A549 (cell line): ENCODE data around the gene STARD3NL. TPM values are rescaled to one million over a fixed set of nuclear protein-coding genes. Genes with fewer than 3 reads are reported as not detected.
A peak's percentile ranks its signal among the peaks of the same experiment; 100 is the strongest.

Experiments
- ATAC-seq, 2 experiments: fragments of 200-7000 bp in 1 of 2; fragments of >200 bp in 1 of 2; cut with Nextera tagmentation in 1 of 2; cut with Tn5 transposase in 1 of 2; 3 replicates each; pipeline versions ENCODE4 v1.8.0 to v1.9.1; 2018 to 2020; ENCODE audit warnings: mild to moderate bottlenecking in 1 of 2, moderate library complexity in 1 of 2
- CTCF ChIA-PET: fragments of 300-600 bp; sonication (Branson Sonifier 250); formaldehyde crosslinking; extraction: SDS; loops from one replicate; lab custom pipeline; 2021; ENCODE audit warnings: antibody characterized with exemption, inconsistent platforms; lab: Yijun Ruan, JAX
- POLR2A ChIA-PET: fragments of 350-600 bp; formaldehyde crosslinking; extraction: SDS; loops from one replicate; lab custom pipeline; 2021; ENCODE audit warnings: antibody characterized with exemption, inconsistent platforms; lab: Yijun Ruan, JAX
- DNase-seq, 2 experiments: peaks; one replicate each; pipeline versions ENCODE4 v3.0.0 to v3.0.0-alpha.2; 2011 to 2016; ENCODE audit warnings: low read depth in 1 of 2, low spot score in 1 of 2
- FAIRE-seq: peaks from 2 replicates; lab custom pipeline; 2011; peaks lifted over from hg19 to GRCh38; lab: Jason Lieb, UNC
- H3K27ac ChIP-seq, 2 experiments: fragments of >200 bp; sonication (Bioruptor Twin); formaldehyde crosslinking; 3 replicates each; pipeline ENCODE4 v1.5.1; 2016 to 2017
- H3K4me1 ChIP-seq: fragments of >200 bp; sonication (Bioruptor Twin); formaldehyde crosslinking; 3 replicates; pipeline ENCODE4 v1.6.1; 2016
- H3K4me2 ChIP-seq: fragments of >200 bp; sonication (Bioruptor Twin); formaldehyde crosslinking; 3 replicates; pipeline ENCODE4 v1.6.1; 2016
- H3K4me3 ChIP-seq: fragments of >200 bp; sonication (Bioruptor Twin); formaldehyde crosslinking; 3 replicates; pipeline ENCODE4 v1.5.1; 2016
- H3K9me3 ChIP-seq: fragments of >200 bp; sonication (Bioruptor Twin); formaldehyde crosslinking; 3 replicates; pipeline ENCODE4 v1.6.1; 2016
- ATOH8 ChIP-seq: fragments of 250-450 bp; sonication (Bioruptor Pico); IDR thresholded peaks from 2 replicates; pipeline ENCODE4 v1.5.0; 2020; ENCODE audit warnings: low read depth, mild to moderate bottlenecking, moderate library complexity
- BHLHE40 ChIP-seq: IDR thresholded peaks from 2 replicates; pipeline ENCODE4 v1.6.1; 2012; ENCODE audit warnings: low read depth, low read length, inconsistent platforms
- CEBPB ChIP-seq, 2 experiments: fragments of >200 bp in 1 of 2; sonication (Bioruptor Twin) in 1 of 2; formaldehyde crosslinking in 1 of 2; IDR thresholded peaks; 2 replicates each; pipeline ENCODE4 v1.6.1; 2012 to 2016
- CHD4 ChIP-seq: fragments of 200-600 bp; sonication (generic); IDR thresholded peaks from 2 replicates; pipeline ENCODE4 v1.6.1; 2016; ENCODE audit warnings: antibody characterized with exemption, mild to moderate bottlenecking, borderline replicate concordance
- CTCF ChIP-seq: fragments of >200 bp; sonication (Bioruptor Twin); formaldehyde crosslinking; IDR thresholded peaks from 3 replicates; pipeline ENCODE4 v1.5.1; 2016
- E2F6 ChIP-seq: IDR thresholded peaks from 2 replicates; pipeline ENCODE4 v1.6.1; 2012; ENCODE audit warnings: low read depth, borderline replicate concordance
- EHF ChIP-seq: fragments of 250-450 bp; sonication (Bioruptor Pico); IDR thresholded peaks from 2 replicates; pipeline ENCODE4 v1.5.0; 2020; ENCODE audit warnings: mild to moderate bottlenecking
- EHMT2 ChIP-seq: fragments of 200-600 bp; sonication (generic); IDR thresholded peaks from 2 replicates; pipeline ENCODE4 v1.6.1; 2016; ENCODE audit warnings: antibody characterized with exemption, low read depth, mild to moderate bottlenecking, moderate library complexity
- ESRRA ChIP-seq: fragments of 150-350 bp; IDR thresholded peaks from 2 replicates; pipeline ENCODE4 v1.6.1; 2014; ENCODE audit warnings: mild to moderate bottlenecking, low read length, borderline replicate concordance
- HDAC2 ChIP-seq: fragments of 200-600 bp; sonication (generic); IDR thresholded peaks from 2 replicates; pipeline ENCODE4 v1.6.1; 2016
- HES2 ChIP-seq: fragments of >200 bp; sonication (Bioruptor Twin); formaldehyde crosslinking; IDR thresholded peaks from 2 replicates; pipeline ENCODE4 v1.6.1; 2016
- JUN ChIP-seq, 2 experiments: fragments of >200 bp; sonication (Bioruptor Twin); formaldehyde crosslinking; IDR thresholded peaks; 2 replicates in 1 of 2; 3 replicates in 1 of 2; pipeline ENCODE4 v1.6.1; 2016 to 2017
- KDM1A ChIP-seq: fragments of 200-600 bp; sonication (generic); IDR thresholded peaks from 2 replicates; pipeline ENCODE4 v1.6.1; 2016; ENCODE audit warnings: low read depth, mild to moderate bottlenecking
- KDM5A ChIP-seq: fragments of 200-600 bp; sonication (generic); IDR thresholded peaks from 2 replicates; pipeline ENCODE4 v1.6.1; 2016; ENCODE audit warnings: antibody characterized with exemption, mild to moderate bottlenecking
- MAFK ChIP-seq: fragments of 450-650 bp; IDR thresholded peaks from 2 replicates; pipeline ENCODE4 v1.6.1; 2014; ENCODE audit not compliant: partially characterized antibody
- NPAS2 ChIP-seq: fragments of 250-450 bp; sonication (Bioruptor Pico); IDR thresholded peaks from 2 replicates; pipeline ENCODE4 v1.8.0; 2022; ENCODE audit warnings: mild to moderate bottlenecking, moderate library complexity, borderline replicate concordance
- POLR2A ChIP-seq: IDR thresholded peaks from 2 replicates; pipeline ENCODE4 v1.6.1; 2012; ENCODE audit warnings: mild to moderate bottlenecking, low read length
- POLR2AphosphoS2 ChIP-seq: conservative IDR thresholded peaks from 2 replicates; pipeline ENCODE4 v1.6.1; 2012; ENCODE audit warnings: low read length, improper control_type of control experiment, inconsistent platforms
- RAD21 ChIP-seq, 2 experiments: fragments of >200 bp in 1 of 2; sonication (Bioruptor Twin) in 1 of 2; formaldehyde crosslinking in 1 of 2; IDR thresholded peaks in 1 of 2; conservative IDR thresholded peaks in 1 of 2; 2 replicates in 1 of 2; 3 replicates in 1 of 2; pipeline ENCODE4 v1.6.1; 2012 to 2018; ENCODE audit warnings: inconsistent platforms in 1 of 2
- RARB ChIP-seq: fragments of 250-450 bp; sonication (Bioruptor Pico); IDR thresholded peaks from 2 replicates; pipeline ENCODE4 v1.8.0; 2021; ENCODE audit warnings: mild to moderate bottlenecking, moderate library complexity
- RCOR1 ChIP-seq: fragments of 150-350 bp; IDR thresholded peaks from 2 replicates; pipeline ENCODE4 v1.6.1; 2014; ENCODE audit warnings: antibody characterized with exemption, low read length, low read depth
- RFX5 ChIP-seq: fragments of 450-650 bp; IDR thresholded peaks from 2 replicates; pipeline ENCODE4 v1.7.1; 2014; ENCODE audit warnings: antibody characterized with exemption, mild to moderate bottlenecking, moderate library complexity
- SMC3 ChIP-seq: fragments of >200 bp; sonication (Bioruptor Twin); formaldehyde crosslinking; IDR thresholded peaks from 3 replicates; pipeline ENCODE4 v1.6.1; 2018; ENCODE audit warnings: inconsistent platforms
- SREBF2 ChIP-seq: fragments of 450-650 bp; IDR thresholded peaks from 2 replicates; pipeline ENCODE4 v1.6.1; 2014; ENCODE audit warnings: mild to moderate bottlenecking, moderate library complexity
- WGBS: methylation state at CpG from one replicate; pipeline ENCODE4 v1.1.6; 2017; ENCODE audit errors: missing lambda C conversion rate; 5-methylcytosine and 5-hydroxymethylcytosine counted together
- polyA plus RNA-seq, 4 experiments: library from polyadenylated mRNA; depleted of rRNA in 3 of 4; stranded (reverse); fragments of >200 nt; fragmentation: RNase III in 1 of 4; extraction: RNeasy Plus Mini Kit Qiagen cat#74134 plus additional on column Dnase treatment in 1 of 4; gene quantifications; 2 replicates in 3 of 4; 3 replicates in 1 of 4; pipeline ENCODE4 v1.2.3, GENCODE V29; 2011 to 2017

Gene STARD3NL
- polyA plus RNA-seq, 2 of the 4 experiments (the other 2 are of a cell fraction), result 57.9 to 104 TPM

GRCh38 chr7:38198366-38198765, 20.3 kb downstream of the STARD3NL start:
- Histone ChIP-seq H3K4me1 (peaks cover 38% of the 10 kb centered on the region), H3K9me3 (no peaks in the 10 kb centered on the region), H3K27ac (peak overlapping the region in 1 of 2 experiments; percentile 81; a peak in 3 of 6 replicates), H3K4me2 (peak overlapping the region; percentile 50; the same call in 2 of the 3 replicates), H3K4me3 (no peak overlapping the region)
- FAIRE-seq (no peak), DNase-seq (no peak), ATAC-seq (no peak)
- POLR2A ChIA-PET, result no interaction called here
- CTCF ChIA-PET, result interaction anchor here (0.7 to 6.8 kb wide), 9 partner anchors 18 to 298 kb away, joined by 3 to 50 read pairs (median 4); partner anchors contain the start of gene SFRP4
- TF ChIP-seq SMC3, result no peak
- TF ChIP-seq ATOH8, result no peak
- TF ChIP-seq RCOR1, result no peak
- no peak for TF ChIP-seq POLR2AphosphoS2
- TF ChIP-seq ESRRA, result no peak
- no peak for TF ChIP-seq HES2
- TF ChIP-seq MAFK, result no peak
- no peak for TF ChIP-seq E2F6
- TF ChIP-seq RFX5, result no peak

GRCh38 chr7:38199154-38199553, 21.1 kb downstream of the STARD3NL start:
- TF ChIP-seq CEBPB (IDR thresholded peaks at IDR 0.05), result no peak
- TF ChIP-seq CTCF, result no peak
- Histone ChIP-seq H3K27ac (no peak overlapping the region), H3K4me3 (no peak overlapping the region), H3K4me2 (no peak overlapping the region), H3K9me3 (no peaks in the 10 kb centered on the region), H3K4me1 (peaks cover 38% of the 10 kb centered on the region)
- FAIRE-seq, result no peak
- no peak for DNase-seq
- WGBS, result 86% methylated on average over 2 of the region's 2 CpGs
- POLR2A ChIA-PET, result no interaction called here
- no peak for ATAC-seq
- CTCF ChIA-PET, result interaction anchor here (0.7 to 6.8 kb wide), 8 partner anchors 17 to 299 kb away, joined by 3 to 50 read pairs (median 4); partner anchors contain the start of gene SFRP4

GRCh38 chr7:38199782-38200181, 21.7 kb downstream of the STARD3NL start:
- no peak for ATAC-seq
- ChIA-PET CTCF (interaction anchor here (0.5 to 6.8 kb wide), 5 partner anchors 16 to 722 kb away, joined by 4 to 50 read pairs (median 15); no protein-coding TSS in a partner anchor), POLR2A (no interaction called here)

More at GRCh38 chr7:38199782-38200181, 21.7 kb downstream of the STARD3NL start:
- no peak for DNase-seq
- Histone ChIP-seq H3K4me1 (peaks cover 38% of the 10 kb centered on the region), H3K4me3 (no peak overlapping the region), H3K4me2 (no peak overlapping the region), H3K9me3 (no peaks in the 10 kb centered on the region), H3K27ac (no peak overlapping the region)
- TF ChIP-seq ATOH8, result no peak
- TF ChIP-seq EHMT2, result no peak
- TF ChIP-seq KDM5A, result no peak
- TF ChIP-seq NPAS2 (CRISPR knock-in tag), result no peak
- TF ChIP-seq SMC3, result no peak
- TF ChIP-seq RARB, result no peak
- TF ChIP-seq BHLHE40, result no peak
- no peak for TF ChIP-seq POLR2A
- no peak for TF ChIP-seq SREBF2
- no peak for TF ChIP-seq ESRRA
- no peak for TF ChIP-seq POLR2AphosphoS2
- no peak for TF ChIP-seq HDAC2
- no peak for TF ChIP-seq CHD4
- no peak for TF ChIP-seq JUN (IDR thresholded peaks at IDR 0.05)
- TF ChIP-seq RAD21 (conservative IDR thresholded peaks at IDR 0.05 in 1 of 2, IDR thresholded peaks at IDR 0.05 in 1 of 2), result no peak
- no peak for TF ChIP-seq CEBPB (IDR thresholded peaks at IDR 0.05)
- no peak for TF ChIP-seq EHF
- TF ChIP-seq KDM1A, result no peak
- 77% methylated on average over 2 of the region's 2 CpGs for WGBS
- no peak for FAIRE-seq
